Measurements from ENCODE around the gene KIF1B. TPM values are rescaled to one million over a fixed set of nuclear protein-coding genes. Genes with fewer than 3 reads are reported as not detected.

The KIF1B gene
- total and polyA plus RNA-seq, 7 donors, result 31.8 to 391 (median 326) TPM

- H3K4me3 ChIP-seq, result peak overlapping the region; percentile 84
- TF ChIP-seq, protein P1, sequence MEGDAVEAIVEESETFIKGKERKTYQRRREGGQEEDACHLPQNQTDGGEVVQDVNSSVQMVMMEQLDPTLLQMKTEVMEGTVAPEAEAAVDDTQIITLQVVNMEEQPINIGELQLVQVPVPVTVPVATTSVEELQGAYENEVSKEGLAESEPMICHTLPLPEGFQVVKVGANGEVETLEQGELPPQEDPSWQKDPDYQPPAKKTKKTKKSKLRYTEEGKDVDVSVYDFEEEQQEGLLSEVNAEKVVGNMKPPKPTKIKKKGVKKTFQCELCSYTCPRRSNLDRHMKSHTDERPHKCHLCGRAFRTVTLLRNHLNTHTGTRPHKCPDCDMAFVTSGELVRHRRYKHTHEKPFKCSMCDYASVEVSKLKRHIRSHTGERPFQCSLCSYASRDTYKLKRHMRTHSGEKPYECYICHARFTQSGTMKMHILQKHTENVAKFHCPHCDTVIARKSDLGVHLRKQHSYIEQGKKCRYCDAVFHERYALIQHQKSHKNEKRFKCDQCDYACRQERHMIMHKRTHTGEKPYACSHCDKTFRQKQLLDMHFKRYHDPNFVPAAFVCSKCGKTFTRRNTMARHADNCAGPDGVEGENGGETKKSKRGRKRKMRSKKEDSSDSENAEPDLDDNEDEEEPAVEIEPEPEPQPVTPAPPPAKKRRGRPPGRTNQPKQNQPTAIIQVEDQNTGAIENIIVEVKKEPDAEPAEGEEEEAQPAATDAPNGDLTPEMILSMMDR (IDR thresholded peaks at IDR 0.05), result no peak
- ATAC-seq (no peak), DNase-seq (no peak)
- no peaks in the 10 kb centered on the region for H3K27me3 ChIP-seq (ENCODE audit: insufficient read depth in 3 of 3, low read length in 2 of 3)
- H3K27ac ChIP-seq, result peak overlapping the region; percentile 99
- peaks cover 29% of the 10 kb centered on the region for H3K4me1 ChIP-seq
- no peaks in the 10 kb centered on the region for H3K9me3 ChIP-seq
- no peaks in the 10 kb centered on the region for H3K36me3 ChIP-seq (ENCODE audit: insufficient read depth in 1 of 2, low read depth in 1 of 2)
- 5% methylated on average over 8 of the region's 8 CpGs for WGBS, 3 donors
- intact Hi-C loops (cut with DNase I), result loop anchor here in 1 of 2 donors (5.0 kb wide), 2 partner anchors 47 to 103 kb away; no protein-coding TSS in a partner anchor
Measured at GRCh38 chr1:10209590-10209904, 823 bp upstream of the KIF1B start.

DNA sequence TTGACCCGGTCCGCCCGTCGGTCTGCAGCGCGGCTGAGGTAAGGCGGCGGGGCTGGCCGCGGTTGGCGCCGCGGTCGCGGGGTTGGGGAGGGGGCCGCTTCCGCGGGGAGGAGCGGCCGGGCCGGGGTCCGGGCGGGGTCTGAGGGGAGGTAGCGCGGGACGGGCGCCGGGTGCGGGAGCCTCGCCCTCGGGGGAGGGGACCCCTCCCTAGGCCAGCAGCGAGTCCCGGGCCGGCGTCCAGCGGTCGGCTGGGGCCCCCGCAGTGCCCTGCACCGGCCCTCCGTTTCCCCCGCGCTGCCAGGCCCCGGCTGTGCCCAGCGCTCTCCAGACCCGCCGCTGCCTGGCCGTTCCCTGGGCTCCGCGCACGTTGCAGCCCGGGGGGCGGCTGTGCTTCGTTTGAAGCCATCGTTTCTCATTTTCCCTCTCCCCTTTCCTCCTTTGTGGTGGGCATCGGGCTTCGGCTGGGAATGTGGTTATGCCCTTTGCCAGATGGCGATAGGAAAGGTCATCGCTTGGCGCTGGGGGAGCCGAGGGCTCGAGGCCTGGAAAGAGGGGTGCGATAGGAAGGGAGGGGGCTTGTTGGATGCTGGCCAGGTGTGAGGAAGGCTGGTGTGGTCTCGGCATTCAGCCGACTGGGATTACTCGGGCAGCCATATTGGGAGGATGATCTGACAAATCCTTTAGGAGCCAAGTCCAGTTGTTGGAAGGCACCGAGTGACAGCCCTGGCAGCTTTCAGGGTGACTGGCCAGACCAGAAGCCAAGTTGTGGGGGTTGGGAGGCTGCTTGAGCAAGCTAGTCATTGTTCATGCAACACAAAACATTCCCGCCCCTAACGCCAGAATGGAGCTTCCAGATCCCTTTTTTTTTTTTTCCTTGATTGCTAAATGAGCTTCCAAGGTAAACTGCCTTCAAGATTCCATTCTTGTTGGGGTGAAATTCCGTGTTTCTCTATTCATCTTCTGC lies 753 bp downstream of the KIF1B start:
- Histone ChIP-seq H3K27me3 (ENCODE audit: insufficient read depth in 3 of 3, low read length in 2 of 3) (no peaks in the 10 kb centered on the region), H3K4me3 (peak overlapping the region; percentile 84), H3K27ac (peak overlapping the region; percentile 99), H3K9me3 (no peaks in the 10 kb centered on the region), H3K4me1 (peaks cover 28% of the 10 kb centered on the region), H3K36me3 (ENCODE audit: insufficient read depth in 1 of 2, low read depth in 1 of 2) (no peaks in the 10 kb centered on the region)
- TF ChIP-seq, protein P1 (IDR thresholded peaks at IDR 0.05), result no peak
- DNase-seq (peak; percentile 95 to 98), ATAC-seq (peak; percentile 82 to 83 (median 83))
- whole genome bisulfite sequencing, 3 donors, result 1% methylated on average over 28 to 69 of the region's 69 CpGs
- intact Hi-C loops (cut with DNase I), result loop anchor here (2.0 to 5.0 kb wide), 4 partner anchors 41 to 128 kb away; no protein-coding TSS in a partner anchor

DNA sequence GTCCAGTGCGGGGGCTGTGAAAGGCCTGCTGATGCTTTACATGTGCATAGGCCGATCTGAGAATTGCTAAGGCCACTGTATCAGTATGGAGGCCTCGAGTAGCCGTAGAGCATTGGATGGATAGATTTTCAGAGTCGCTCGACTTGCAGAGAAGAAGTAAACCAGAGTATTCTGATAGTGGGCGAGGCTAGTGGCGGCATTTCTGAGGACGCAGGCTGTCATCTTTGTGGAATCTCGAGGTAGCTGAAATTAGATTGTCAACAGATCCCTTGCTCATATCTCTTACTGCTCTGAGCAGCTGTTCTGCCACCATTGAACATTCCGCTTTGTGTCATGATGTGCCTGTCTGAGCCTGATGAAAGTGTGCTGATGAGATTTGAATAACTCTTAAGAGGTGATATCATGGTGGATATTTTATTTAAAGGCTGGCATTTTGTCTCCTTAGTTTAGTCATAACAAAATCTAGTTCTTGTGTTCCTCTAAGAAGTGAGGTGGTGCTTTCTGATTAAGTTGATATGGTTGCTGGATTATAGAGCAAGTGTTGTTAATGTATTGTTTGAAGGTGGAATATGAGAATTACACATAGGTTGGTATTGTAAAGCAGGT lies 1.5 kb downstream of the KIF1B start:
- intact Hi-C loops (cut with DNase I), result loop anchor here (2.0 to 5.0 kb wide), 4 partner anchors 40 to 127 kb away; no protein-coding TSS in a partner anchor
- H3K4me1 ChIP-seq, result peaks cover 35% of the 10 kb centered on the region

GRCh38 chr1:10212476-10212875 lies 2.1 kb downstream of the KIF1B start:
- 35 to 56% (median 43%) methylated on average over 1 of the region's 1 CpG for WGBS, 3 donors
- intact Hi-C loops (cut with DNase I), result loop anchor here in 1 of 2 donors (5.0 kb wide), 2 partner anchors 40 to 75 kb away; no protein-coding TSS in a partner anchor
- TF ChIP-seq, protein P1 (IDR thresholded peaks at IDR 0.05), result no peak
- no peaks in the 10 kb centered on the region for H3K36me3 ChIP-seq (ENCODE audit: insufficient read depth in 1 of 2, low read depth in 1 of 2)
- H3K27ac ChIP-seq, result peak overlapping the region; percentile 99
- H3K27me3 ChIP-seq (ENCODE audit: insufficient read depth in 3 of 3, low read length in 2 of 3), result no peaks in the 10 kb centered on the region
- H3K4me3 ChIP-seq, result peak overlapping the region; percentile 84
- H3K4me1 ChIP-seq, result peaks cover 41% of the 10 kb centered on the region
- DNase-seq (no peak), ATAC-seq (no peak)
- H3K9me3 ChIP-seq, result no peaks in the 10 kb centered on the region

More for the DNA sequence above, 1.5 kb downstream of the KIF1B start:
- Histone ChIP-seq H3K27ac (peak overlapping the region; percentile 99), H3K27me3 (ENCODE audit: insufficient read depth in 3 of 3, low read length in 2 of 3) (no peaks in the 10 kb centered on the region), H3K9me3 (no peaks in the 10 kb centered on the region), H3K4me3 (peak overlapping the region; percentile 84), H3K36me3 (ENCODE audit: insufficient read depth in 1 of 2, low read depth in 1 of 2) (no peaks in the 10 kb centered on the region)
- ATAC-seq (peak; percentile 69 to 77 (median 74)), DNase-seq (peak; percentile 33 to 77)
- 1 to 8% (median 8%) methylated on average over 11 of the region's 11 CpGs for WGBS, 3 donors
- TF ChIP-seq, protein P1 (IDR thresholded peaks at IDR 0.05), result no peak
